Ovary (tissue), 3 donors: Measurements from ENCODE around the gene MYBPC2.

Experiments
- CTCF ChIP-seq, 3 donors: fragments of 450-650 bp in 2 of 3; fragments of 200-600 bp in 1 of 3; IDR thresholded peaks; one replicate each; pipeline versions ENCODE4 v1.5.1 to v1.8.0; 2016 to 2022; ENCODE audit warnings: antibody characterized with exemption in 3 of 3, mild to moderate bottlenecking in 1 of 3
- EP300 ChIP-seq: sonication (generic); formaldehyde crosslinking; IDR thresholded peaks from one replicate; pipeline ENCODE4 v1.6.1; 2017; ENCODE audit warnings: antibody characterized with exemption
- donor health status: DM: no; HTN: no; CAD: no.

- TF ChIP-seq EP300 = no peak
- no peak for TF ChIP-seq CTCF (IDR thresholded peaks at IDR 0.05)
Measured at GRCh38 chr19:50417111-50418081, 15.3 kb upstream of the MYBPC2 start.
